IPS DF 19.7 (cell line): ENCODE data around the gene MPHOSPH9.

ENCODE experiments used
- DNase-seq: peaks from one replicate; pipeline ENCODE4 v3.0.0-alpha.2; 2013; ENCODE audit warnings: low read depth, low spot score

MPHOSPH9 gene

DNA sequence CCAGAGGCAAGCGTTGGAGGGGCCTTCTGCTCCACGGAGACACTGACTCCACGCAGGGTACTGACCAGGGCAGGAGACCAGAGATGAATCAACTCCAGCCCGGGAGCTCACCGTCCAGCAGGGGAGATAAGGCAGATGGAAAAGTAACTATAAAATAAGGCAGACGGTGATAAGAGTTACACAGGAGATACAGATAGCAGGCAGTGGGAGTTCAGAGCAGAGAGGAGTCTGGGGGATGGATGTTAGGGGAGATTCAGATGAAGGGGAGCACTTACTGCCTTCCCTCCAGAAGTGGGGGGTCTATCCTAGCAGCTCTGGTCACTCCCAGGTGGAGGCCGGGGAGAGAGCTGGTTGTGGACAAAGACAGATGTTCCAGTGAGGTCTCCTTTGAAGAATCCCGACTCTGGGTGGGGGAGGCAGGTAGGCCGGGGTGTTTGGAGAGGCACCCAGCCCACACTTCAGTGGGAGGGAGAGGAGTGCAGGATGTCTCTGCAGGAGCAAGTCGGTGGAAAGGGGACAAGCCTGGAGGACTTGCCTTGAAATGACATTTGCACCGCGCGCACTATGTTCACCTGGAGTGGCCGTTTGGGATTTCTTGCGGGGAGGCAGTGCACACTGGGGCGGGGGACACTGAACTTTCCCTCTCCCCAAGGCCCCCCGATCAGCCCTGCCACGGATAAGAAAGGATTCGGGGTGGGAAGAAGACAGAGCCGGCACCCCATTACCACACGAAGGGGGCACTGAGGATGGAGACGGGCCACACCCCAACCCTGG lies 83.3 kb downstream of the MPHOSPH9 start:
- no peak for DNase-seq

- DNase-seq: no peak
Observed at GRCh38 chr12:123149088-123149487, 83.9 kb downstream of the MPHOSPH9 start.

DNA sequence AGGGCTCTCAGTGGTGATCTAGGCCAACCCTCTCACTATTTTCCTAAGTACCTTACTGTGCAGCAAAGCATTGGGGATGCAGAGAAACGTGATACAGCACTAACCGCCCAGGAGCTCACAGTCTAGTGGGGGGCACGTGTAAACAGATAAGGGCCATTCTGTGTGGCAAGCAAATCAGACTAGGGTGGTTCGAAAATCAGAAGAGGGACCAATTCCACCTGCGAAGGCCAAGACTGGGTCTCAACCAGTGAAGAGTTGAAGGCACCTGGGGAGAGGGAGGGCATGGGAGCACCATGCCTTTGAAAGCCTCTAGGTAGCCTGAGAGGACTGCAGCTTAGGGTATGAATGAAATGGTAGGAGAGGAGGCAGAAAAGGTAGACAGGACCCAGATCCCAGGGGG lies 84.3 kb downstream of the MPHOSPH9 start:
- no peak for DNase-seq

DNA sequence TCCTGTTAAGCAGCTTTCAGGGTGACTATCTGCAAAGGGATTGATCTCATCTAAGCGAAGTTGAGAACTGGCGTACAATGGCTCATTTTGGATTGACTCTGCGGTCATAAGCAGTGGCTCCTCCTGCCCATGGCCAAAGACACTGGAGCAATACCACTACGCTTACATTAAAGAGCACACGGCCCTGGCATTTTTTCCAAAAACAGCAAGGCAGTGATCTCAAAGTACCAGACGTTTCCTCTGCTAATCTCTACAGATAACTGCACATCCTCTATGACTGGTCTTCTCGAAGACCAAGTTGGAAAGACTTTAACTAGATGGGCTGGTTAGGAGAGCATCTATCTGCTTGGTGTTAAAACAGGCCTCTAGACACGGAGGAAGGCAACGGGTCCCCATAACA lies 84.7 kb downstream of the MPHOSPH9 start:
- no peak for DNase-seq

DNA sequence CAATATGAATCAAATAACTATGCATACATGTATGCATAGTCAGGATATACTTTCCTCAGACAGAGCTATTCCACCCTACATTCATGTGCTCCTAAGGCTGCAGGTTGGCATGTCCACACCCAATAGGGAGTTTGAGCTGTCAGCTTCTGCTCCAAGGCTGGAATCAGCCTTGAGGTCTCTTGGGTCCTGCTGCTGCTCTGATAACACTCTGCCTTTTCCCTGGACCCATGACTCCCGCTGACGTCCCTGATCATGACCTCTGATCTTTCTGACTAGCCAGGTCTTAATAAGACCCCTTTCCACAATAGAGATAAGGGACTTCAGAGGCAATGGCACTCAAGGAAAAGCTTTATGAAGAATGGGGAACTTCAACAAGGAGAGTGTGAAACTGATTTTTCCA lies 87.7 kb downstream of the MPHOSPH9 start:
- DNase-seq: no peak

- no peak for DNase-seq
Observed at GRCh38 chr12:123143736-123144461, 89.0 kb downstream of the MPHOSPH9 start.

DNA sequence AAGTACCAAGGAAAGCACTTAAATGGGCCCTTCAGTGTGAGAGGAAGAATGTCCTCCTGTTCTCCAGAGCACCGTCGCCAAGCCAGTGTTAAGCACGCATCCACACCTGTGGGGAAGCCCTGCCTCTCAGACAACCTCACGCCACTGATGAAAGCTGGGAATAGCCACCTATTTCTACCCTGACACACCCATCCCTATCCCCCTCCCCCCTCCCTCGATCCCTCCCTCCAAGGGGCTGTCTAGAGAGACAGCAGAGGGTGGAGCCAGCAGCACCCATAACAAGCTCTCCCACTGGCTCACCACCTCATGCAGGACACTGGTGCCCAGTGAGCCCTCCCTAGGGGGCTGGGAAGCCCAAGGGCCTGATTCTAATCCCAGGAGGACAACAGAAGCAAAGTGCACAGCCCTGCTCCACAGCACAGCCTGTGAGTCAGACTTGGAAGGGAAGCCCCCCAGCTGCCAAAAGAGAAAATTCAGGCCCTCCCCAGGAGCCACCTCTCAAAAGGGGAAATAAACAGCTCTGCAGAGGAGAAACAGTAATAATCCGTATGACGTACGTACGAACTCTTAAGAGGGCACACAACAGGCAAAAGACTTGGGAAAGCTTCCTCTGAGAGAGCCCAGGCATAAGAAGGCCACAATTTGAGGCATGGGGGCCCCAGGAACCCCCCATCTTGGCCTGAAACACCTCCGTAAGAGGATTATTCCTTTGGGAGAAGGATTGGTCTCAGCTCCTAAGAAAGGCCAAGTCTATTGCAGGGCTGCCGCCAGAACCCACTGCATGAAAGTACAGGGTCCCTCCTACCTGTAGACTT lies 89.8 kb downstream of the MPHOSPH9 start:
- DNase-seq: no peak

GRCh38 chr12:123142518-123142840 lies 90.5 kb downstream of the MPHOSPH9 start:
- DNase-seq: no peak

- DNase-seq: no peak
Observed at GRCh38 chr12:123141615-123142517, 91.1 kb downstream of the MPHOSPH9 start.

GRCh38 chr12:123140676-123141614 lies 92.0 kb downstream of the MPHOSPH9 start:
- no peak for DNase-seq

DNA sequence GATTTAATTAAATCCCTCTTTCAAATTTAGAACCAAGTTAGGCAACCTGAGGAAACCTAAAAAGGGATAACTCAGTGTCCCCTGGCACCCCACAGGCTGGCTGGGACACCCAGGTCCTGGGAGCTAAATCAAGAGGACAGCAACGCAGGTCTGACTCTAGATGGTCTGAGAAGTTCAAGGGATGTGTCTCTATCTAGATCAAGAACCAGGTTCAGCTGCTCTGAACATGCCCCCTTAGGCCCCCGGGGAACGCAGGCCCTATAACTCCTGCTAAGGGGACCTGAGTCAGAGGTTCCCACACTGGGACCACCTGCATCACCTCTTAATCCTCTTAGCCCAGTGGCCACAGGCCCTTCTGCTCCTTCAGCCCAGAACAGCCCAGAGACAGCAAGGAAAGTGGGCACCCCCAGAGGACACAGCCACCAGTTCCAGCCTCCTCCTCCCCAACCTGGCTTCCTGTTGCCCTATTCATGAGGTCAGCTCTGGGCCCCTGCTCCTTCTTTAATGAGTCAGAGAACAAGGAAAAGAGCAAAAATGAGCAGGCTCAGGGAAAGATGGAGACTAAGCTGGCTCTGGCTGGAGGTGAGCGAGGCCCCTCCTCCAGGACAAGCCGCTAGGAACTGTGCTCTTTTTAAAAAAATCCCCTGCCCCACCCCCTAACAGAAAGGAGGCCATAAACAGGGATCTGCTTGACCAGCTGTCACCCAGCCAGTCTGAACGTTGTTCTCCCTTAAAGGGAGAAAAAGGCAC lies 92.8 kb downstream of the MPHOSPH9 start:
- DNase-seq: no peak

GRCh38 chr12:123135688-123136087 lies 97.3 kb downstream of the MPHOSPH9 start:
- DNase-seq: no peak

- DNase-seq: no peak
Observed at GRCh38 chr12:123134826-123135225, 98.1 kb downstream of the MPHOSPH9 start.

GRCh38 chr12:123134271-123134671 lies 98.7 kb downstream of the MPHOSPH9 start:
- DNase-seq: no peak

DNA sequence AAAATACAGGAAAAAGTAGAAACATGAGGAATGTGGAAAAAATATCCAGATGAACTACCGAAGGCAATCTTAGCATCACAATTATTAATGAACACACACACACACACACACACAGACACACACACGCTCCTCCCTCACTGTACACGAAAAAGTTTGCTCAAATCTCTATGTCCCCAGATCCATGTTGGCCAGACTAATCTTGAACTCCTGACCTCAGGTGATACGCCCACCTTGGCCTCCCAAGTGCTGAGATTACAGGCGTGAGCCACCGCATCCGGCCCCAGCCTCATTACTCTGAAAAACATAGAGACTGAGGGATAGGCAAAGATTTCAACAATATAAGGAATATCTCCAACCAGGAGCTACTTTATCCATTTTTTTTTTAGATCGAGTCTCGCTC lies 99.2 kb downstream of the MPHOSPH9 start:
- no peak for DNase-seq

GRCh38 chr12:123132951-123133619 lies 99.9 kb downstream of the MPHOSPH9 start:
- DNase-seq: no peak

DNA sequence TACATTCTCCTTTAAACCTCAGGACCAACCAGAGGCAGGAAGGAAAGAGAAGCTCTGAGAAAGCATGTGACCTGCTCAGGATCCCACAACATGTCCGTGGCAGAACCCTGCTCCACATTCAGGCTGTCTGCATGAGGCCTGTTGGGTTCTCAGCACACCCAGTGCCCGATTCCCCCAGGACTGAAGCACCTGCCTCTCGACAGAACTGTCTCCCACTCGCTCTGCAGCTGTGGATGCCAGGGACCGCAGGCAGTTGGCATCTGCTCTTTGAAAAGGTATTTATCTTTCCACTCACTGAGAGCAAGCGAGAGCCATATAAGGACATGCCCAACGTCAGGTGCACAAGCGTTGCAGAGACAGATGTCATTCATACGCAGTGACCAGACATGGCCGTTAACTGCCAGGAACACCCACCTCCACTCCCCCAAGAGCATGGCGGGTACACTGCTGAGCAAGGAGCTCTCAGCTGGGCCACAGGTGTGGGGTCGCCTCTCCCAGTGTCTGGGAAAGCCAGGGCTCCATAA lies 101.0 kb downstream of the MPHOSPH9 start:
- no peak for DNase-seq

GRCh38 chr12:123131291-123131832 lies 101.6 kb downstream of the MPHOSPH9 start:
- DNase-seq: no peak
